ENCODE measurements around the gene LMOD1.

DNA sequence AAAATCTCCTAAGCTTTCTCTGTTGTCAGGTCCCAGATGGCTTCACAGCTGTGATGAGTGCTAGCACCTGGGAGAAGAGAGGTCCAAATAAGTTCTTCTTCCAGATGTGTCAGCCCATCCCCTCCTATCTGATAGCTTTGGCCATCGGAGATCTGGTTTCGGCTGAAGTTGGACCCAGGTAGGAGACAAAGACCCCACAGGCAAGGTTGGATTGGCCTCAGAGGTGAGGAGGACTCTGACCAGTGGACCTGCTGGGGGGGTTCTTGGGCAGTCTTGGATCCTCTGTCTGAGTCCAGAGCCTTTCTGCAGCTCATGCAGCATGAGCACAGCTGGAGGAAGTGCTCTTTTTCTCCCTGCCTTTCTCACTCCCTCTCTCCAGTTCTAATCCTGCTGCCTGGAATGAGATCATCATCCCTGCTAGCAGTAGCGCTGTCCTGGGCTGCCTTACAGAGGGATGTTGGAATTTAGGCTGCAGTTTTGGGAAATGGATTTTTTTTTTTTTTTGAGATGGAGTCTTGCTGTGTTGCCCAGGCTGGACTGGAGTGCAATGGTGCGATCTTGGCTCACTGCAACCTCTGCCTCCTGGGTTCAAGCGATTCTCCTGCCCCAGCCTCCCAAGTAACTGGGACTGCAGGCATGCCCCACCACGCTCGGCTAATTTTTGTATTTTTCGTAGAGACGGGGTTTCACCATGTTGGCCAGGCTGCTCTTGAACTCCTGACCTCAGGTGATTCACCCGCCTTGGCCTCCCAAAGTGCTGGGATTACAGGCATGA, 43.2 kb upstream of the LMOD1 start:
- TF ChIP-seq CTCF (IDR thresholded peaks at IDR 0.05): no peak
- no peak for TF ChIP-seq ZFX (IDR thresholded peaks at IDR 0.05; ENCODE audit: borderline replicate concordance)
